ENCODE results near the gene FGF14. TPM values are rescaled to one million over a fixed set of nuclear protein-coding genes. Genes with fewer than 3 reads are reported as not detected.

The FGF14 gene
- total RNA-seq, 1 donor from 2014 or later: 1.4 TPM

- Histone ChIP-seq H3K9me3 (ENCODE audit: low read depth) (no peaks in the 10 kb centered on the region), H3K36me3 (no peaks in the 10 kb centered on the region), H3K27ac (no peak overlapping the region), H3K9ac (no peak overlapping the region), H3K79me2 (ENCODE audit: low read depth) (no peaks in the 10 kb centered on the region), H2AFZ (replicated peaks) (no peak overlapping the region), H3K27me3 (no peaks in the 10 kb centered on the region), H3K4me2 (no peak overlapping the region), H3F3A (ENCODE audit: low read depth) (no peaks in the 10 kb centered on the region), H4K20me1 (ENCODE audit: low read depth) (no peaks in the 10 kb centered on the region), H3K4me1 (peaks cover 8% of the 10 kb centered on the region), H3K4me3 (no peak overlapping the region)
- no peak for DNase-seq (ENCODE audit: low spot score)
- no peak for TF ChIP-seq EZH2 (IDR thresholded peaks at IDR 0.05)
- TF ChIP-seq CTCF (IDR thresholded peaks at IDR 0.05): no peak
- TF ChIP-seq EZH2phosphoT487 (IDR thresholded peaks at IDR 0.05): no peak
- Mint-ChIP-seq H3K27me3 (ENCODE audit: insufficient read depth, low read depth) (peaks cover 3% of the 10 kb centered on the region), H3K4me3 (no peak overlapping the region), H3K36me3 (peaks cover 1% of the 10 kb centered on the region), H3K27ac (no peak overlapping the region), H3K4me1 (no peaks in the 10 kb centered on the region), H3K9me3 (no peaks in the 10 kb centered on the region)
These were observed 21.8 kb downstream of the FGF14 start for GRCh38 chr13:102380012-102380411.

GRCh38 chr13:102376318-102376717 is 25.5 kb downstream of the FGF14 start:
- Histone ChIP-seq H3F3A (ENCODE audit: low read depth) (no peaks in the 10 kb centered on the region), H2AFZ (replicated peaks) (no peak overlapping the region), H3K9me3 (ENCODE audit: low read depth) (no peaks in the 10 kb centered on the region), H3K79me2 (ENCODE audit: low read depth) (no peaks in the 10 kb centered on the region), H3K4me2 (no peak overlapping the region), H3K36me3 (no peaks in the 10 kb centered on the region), H3K27me3 (no peaks in the 10 kb centered on the region), H3K4me3 (no peak overlapping the region), H4K20me1 (ENCODE audit: low read depth) (no peaks in the 10 kb centered on the region), H3K4me1 (peaks cover 8% of the 10 kb centered on the region), H3K27ac (no peak overlapping the region), H3K9ac (no peak overlapping the region)
- no peak for TF ChIP-seq EZH2 (IDR thresholded peaks at IDR 0.05)
- TF ChIP-seq EZH2phosphoT487 (IDR thresholded peaks at IDR 0.05): no peak
- no peak for TF ChIP-seq CTCF (IDR thresholded peaks at IDR 0.05)
- peak; percentile 45 for DNase-seq (ENCODE audit: low spot score)
- peaks cover 3% of the 10 kb centered on the region for H3K27me3 Mint-ChIP-seq (ENCODE audit: insufficient read depth, low read depth)
- no peaks in the 10 kb centered on the region for H3K4me1 Mint-ChIP-seq
- no peaks in the 10 kb centered on the region for H3K9me3 Mint-ChIP-seq
- H3K36me3 Mint-ChIP-seq: no peaks in the 10 kb centered on the region
- no peak overlapping the region for H3K27ac Mint-ChIP-seq
- H3K4me3 Mint-ChIP-seq: no peak overlapping the region

- no peaks in the 10 kb centered on the region for H3K36me3 Mint-ChIP-seq
- no peaks in the 10 kb centered on the region for H3K4me1 Mint-ChIP-seq
- H3K4me3 Mint-ChIP-seq: no peak overlapping the region
- Histone ChIP-seq H3K4me3 (no peak overlapping the region), H3K4me1 (peaks cover 8% of the 10 kb centered on the region), H3K79me2 (ENCODE audit: low read depth) (no peaks in the 10 kb centered on the region), H4K20me1 (ENCODE audit: low read depth) (no peaks in the 10 kb centered on the region), H3K36me3 (no peaks in the 10 kb centered on the region), H3K27me3 (no peaks in the 10 kb centered on the region), H3K4me2 (no peak overlapping the region), H3K9me3 (ENCODE audit: low read depth) (no peaks in the 10 kb centered on the region), H3K9ac (no peak overlapping the region), H3K27ac (no peak overlapping the region), H2AFZ (replicated peaks) (no peak overlapping the region), H3F3A (ENCODE audit: low read depth) (no peaks in the 10 kb centered on the region)
- DNase-seq (ENCODE audit: low spot score): no peak
- H3K27ac Mint-ChIP-seq: no peak overlapping the region
- H3K9me3 Mint-ChIP-seq: no peaks in the 10 kb centered on the region
- TF ChIP-seq EZH2 (IDR thresholded peaks at IDR 0.05): no peak
- TF ChIP-seq CTCF (IDR thresholded peaks at IDR 0.05): no peak
- no peak for TF ChIP-seq EZH2phosphoT487 (IDR thresholded peaks at IDR 0.05)
- H3K27me3 Mint-ChIP-seq (ENCODE audit: insufficient read depth, low read depth): no peaks in the 10 kb centered on the region
These were observed 27.1 kb downstream of the FGF14 start for GRCh38 chr13:102374726-102375125.

All from neural progenitor cell (in vitro differentiated cells).